Measurements from ENCODE around the gene RIBC1. TPM values are rescaled to one million over a fixed set of nuclear protein-coding genes. Genes with fewer than 3 reads are reported as not detected.

The RIBC1 gene
- total and polyA plus RNA-seq, 11 donors: 0.28 to 1.7 (median 0.61) TPM

GRCh38 chrX:53383376-53384076 is 39.1 kb upstream of the RIBC1 start:
- Histone ChIP-seq H3K4me1 (no peaks in the 10 kb centered on the region), H3K9me3 (no peaks in the 10 kb centered on the region), H3K36me3 (peaks cover 0 to 99% (median 63%) of the 10 kb centered on the region in 9 donors), H3K4me3 (no peak overlapping the region), H3K27me3 (no peaks in the 10 kb centered on the region), H3K27ac (no peak overlapping the region)
- TF ChIP-seq POLR2A (IDR thresholded peaks at IDR 0.05) (no peak), CTCF (IDR thresholded peaks at IDR 0.05) (no peak)
- intact Hi-C loops (cut with DNase I): no loop called here
- 51 to 82% (median 69%) methylated on average over 4 of the region's 4 CpGs for WGBS, 4 donors
- ATAC-seq (peak in 3 of 4 donors; percentile 62 to 71 (median 70)), DNase-seq (peak in 4 of 5 donors; percentile 20 to 48 (median 33))

- H3K27ac ChIP-seq: no peak overlapping the region
- H3K4me3 ChIP-seq: no peak overlapping the region
- ATAC-seq (no peak), DNase-seq (no peak)
- peaks cover 0 to 97% (median 64%) of the 10 kb centered on the region in 9 donors for H3K36me3 ChIP-seq
- TF ChIP-seq CTCF (IDR thresholded peaks at IDR 0.05): no peak
- no peak for TF ChIP-seq POLR2A (IDR thresholded peaks at IDR 0.05)
- WGBS, 4 donors: 95 to 99% (median 96%) methylated on average over 2 of the region's 2 CpGs
- H3K9me3 ChIP-seq: no peaks in the 10 kb centered on the region
- intact Hi-C loops (cut with DNase I): no loop called here
- H3K27me3 ChIP-seq: no peaks in the 10 kb centered on the region
- no peaks in the 10 kb centered on the region for H3K4me1 ChIP-seq
These were observed 26.9 kb upstream of the RIBC1 start for GRCh38 chrX:53395605-53396298.

- ATAC-seq (no peak), DNase-seq (no peak)
- Histone ChIP-seq H3K27me3 (no peaks in the 10 kb centered on the region), H3K4me1 (no peaks in the 10 kb centered on the region), H3K36me3 (peaks cover 0 to 97% (median 70%) of the 10 kb centered on the region in 9 donors), H3K9me3 (no peaks in the 10 kb centered on the region), H3K27ac (no peak overlapping the region), H3K4me3 (no peak overlapping the region)
- intact Hi-C loops (cut with DNase I): no loop called here
- TF ChIP-seq CTCF (IDR thresholded peaks at IDR 0.05): no peak
- WGBS, 4 donors: 87 to 100% (median 97%) methylated on average over 1 of the region's 1 CpG
These were observed 24.5 kb upstream of the RIBC1 start for GRCh38 chrX:53398216-53398615.

GRCh38 chrX:53403535-53403934 is 19.1 kb upstream of the RIBC1 start:
- Histone ChIP-seq H3K27ac (no peak overlapping the region), H3K9me3 (no peaks in the 10 kb centered on the region), H3K4me3 (no peak overlapping the region), H3K4me1 (no peaks in the 10 kb centered on the region), H3K27me3 (no peaks in the 10 kb centered on the region), H3K36me3 (peaks cover 0 to 98% (median 89%) of the 10 kb centered on the region in 9 donors)
- no peak for DNase-seq
- no peak for ATAC-seq
- WGBS, 4 donors: 91 to 97% (median 94%) methylated on average over 10 of the region's 10 CpGs
- intact Hi-C loops (cut with DNase I): no loop called here
- TF ChIP-seq CTCF (IDR thresholded peaks at IDR 0.05) (no peak), POLR2A (IDR thresholded peaks at IDR 0.05) (no peak)

All from heart left ventricle (tissue), 16 donors.